ENCODE data around the gene ACP3.
"Not testable (repeated sequence)": the region's sequence is repeated elsewhere in the genome, so short reads cannot be mapped to it uniquely, and the experiment has no call there.

ACP3 gene

DNA sequence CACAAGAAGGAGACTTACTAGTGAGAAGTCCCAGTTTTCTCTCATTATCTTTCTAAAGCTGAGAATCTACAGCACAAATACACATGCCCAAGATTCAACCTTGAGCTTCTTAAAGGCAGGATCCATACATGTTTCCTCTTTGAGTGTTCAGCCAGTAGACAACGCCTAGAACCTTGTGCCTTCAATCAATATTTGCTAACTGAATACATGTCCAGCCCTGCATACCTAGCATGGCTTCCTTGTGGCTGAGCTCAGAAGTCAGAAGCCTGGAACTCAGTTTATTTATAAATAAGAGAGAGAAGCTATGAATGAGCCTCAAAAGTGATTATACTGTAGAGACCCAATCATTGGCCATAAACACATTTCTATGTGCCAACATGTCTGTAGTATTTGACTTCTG lies 43.5 kb downstream of the ACP3 start:
- no peak for DNase-seq (ENCODE audit: low spot score)

DNA sequence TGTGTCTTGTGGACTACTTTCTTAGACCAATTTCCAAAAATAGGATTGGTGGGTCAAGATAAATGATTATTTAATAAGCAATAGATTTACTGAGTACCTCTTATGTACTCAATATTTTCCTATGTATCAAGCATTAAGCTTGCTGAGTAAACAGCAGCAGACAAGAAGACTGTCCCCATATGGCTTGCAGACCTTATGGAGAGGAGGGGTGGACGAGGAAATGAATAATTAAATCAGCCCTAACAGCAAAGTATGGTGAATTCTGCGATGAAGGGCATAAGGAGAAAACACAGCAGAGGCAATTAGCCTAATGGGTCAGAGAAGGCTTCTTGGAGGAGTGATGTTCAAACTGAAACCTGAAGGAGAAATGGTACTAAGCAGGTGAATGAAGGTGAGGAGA lies 45.1 kb downstream of the ACP3 start:
- no peak for DNase-seq (ENCODE audit: low spot score)

DNA sequence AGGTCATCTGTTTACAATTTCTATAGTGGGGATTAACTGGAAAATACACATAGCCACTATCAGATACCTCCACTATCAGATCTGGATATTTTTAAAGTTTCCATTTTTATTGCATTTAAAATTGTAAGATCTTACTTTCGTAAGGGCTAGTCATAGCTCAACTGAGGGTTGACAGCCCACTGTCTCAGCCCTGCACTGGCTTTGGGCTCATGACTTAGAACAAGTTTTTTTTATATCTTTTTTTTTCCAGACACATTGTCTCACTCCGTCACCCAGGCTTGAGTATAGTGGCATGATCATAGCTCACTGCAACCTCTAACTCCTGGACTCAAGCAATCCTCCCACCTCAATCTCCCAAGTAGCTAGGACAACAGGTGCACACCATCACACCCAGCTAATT lies 51.3 kb downstream of the ACP3 start:
- DNase-seq (ENCODE audit: low spot score) = no peak

DNA sequence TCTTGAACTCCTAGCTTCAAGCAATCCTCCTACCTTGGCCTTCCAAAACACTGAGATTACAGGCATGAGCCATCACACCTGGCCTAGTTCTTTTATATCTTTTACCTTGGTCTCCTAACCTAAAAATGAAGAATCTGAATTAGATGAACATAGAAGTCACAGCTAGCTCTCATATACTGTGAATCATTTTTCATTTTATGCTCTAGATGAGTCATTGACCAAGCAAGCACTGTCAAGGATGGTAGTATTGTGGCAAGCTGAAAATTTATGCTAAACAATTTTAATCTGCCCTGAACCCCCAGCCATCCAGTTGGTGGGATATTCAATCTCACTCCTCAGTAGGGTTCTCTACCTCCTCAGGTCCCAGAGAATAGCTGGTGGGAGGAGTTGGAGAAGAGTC lies 51.8 kb downstream of the ACP3 start:
- DNase-seq (ENCODE audit: low spot score) = no peak

DNA sequence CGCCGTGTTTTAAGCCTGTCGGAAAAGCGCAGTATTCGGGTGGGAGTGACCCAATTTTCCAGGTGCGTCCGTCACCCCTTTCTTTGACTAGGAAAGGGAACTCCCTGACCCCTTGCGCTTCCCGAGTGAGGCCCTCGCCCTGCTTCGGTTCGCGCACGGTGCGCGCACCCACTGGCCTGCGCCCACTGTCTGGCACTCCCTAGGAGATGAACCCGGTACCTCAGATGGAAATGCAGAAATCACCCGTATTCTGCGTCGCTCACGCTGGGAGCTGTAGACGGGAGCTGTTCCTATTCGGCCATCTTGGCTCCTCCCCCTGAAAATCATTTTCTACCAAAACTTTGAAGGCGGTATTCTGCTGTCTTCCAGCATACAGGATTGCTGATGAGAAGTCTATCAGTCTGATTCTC lies 59.7 kb downstream of the ACP3 start:
- not testable (repeated sequence) for DNase-seq (ENCODE audit: low spot score)

DNA sequence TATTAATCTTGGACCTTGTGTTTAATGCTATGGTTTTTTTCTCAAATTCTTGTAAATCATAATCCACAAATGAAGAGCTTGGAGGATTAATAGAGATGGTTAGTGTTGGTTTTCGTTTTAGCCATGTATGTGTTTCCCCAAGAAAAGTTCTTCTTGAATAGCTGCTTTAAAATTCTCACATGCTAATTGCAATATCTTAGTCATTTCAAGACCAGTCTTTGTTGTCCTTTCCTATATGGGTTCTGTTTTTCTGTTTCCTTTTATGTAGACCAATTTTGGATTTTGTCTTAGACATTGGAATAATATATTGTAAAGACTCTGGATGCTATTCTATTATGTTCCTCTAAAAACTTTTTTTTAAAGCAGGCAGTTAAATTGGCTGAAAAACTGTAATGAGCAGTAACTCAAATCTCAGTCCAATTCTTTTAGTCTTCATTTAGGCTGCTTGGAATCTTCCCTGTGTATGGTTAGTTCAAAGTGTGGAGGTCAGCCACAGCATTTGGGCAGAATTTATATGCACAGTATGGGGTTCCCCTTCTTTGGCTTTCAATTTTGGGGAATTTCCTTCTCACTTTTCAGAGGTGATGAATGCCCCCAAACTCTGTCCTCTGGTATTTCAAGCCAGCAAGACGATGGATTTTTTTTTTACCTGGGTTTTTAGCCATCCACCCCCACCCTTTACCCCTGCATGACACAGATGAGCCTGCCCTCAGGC lies 61.0 kb downstream of the ACP3 start:
- no peak for DNase-seq (ENCODE audit: low spot score)

DNA sequence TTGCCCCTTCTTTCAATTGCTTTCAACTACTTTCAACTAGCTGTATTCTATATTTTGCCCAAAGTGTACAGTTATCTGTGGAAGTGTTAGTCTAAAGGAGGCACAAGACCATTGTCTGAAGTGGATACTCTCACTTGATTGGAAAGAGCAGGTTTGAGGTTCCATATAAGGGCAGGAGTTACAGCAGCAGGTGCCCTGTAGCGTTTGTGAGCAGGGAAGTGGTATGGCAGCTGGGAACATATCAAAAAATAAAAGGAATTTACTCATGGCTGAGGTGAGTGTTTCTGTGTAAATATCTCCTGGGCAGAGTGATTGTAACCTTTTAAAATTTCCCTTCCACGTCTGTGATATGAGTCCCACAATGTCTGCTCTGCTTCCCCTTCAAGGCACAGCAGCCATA lies 61.6 kb downstream of the ACP3 start:
- DNase-seq (ENCODE audit: low spot score) = no peak

DNA sequence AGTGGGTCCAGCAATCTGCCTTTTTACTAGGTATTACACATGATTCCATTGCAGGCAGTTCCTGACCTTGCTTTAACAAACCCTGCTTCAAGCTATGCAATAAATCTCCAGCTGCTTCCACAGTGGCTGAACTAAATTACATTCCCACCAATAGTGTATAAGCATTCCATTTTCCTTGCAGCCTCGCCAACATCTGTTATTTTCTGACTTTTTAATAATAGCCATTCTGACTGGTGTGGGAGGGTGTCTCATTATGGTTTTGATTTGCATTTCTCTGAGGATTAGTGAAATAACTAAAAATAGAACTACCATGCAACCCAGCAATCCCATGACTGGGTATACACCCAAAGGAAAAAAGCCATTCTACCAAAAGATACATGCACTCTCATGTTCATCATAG lies 63.7 kb downstream of the ACP3 start:
- DNase-seq (ENCODE audit: low spot score) = no peak

DNA sequence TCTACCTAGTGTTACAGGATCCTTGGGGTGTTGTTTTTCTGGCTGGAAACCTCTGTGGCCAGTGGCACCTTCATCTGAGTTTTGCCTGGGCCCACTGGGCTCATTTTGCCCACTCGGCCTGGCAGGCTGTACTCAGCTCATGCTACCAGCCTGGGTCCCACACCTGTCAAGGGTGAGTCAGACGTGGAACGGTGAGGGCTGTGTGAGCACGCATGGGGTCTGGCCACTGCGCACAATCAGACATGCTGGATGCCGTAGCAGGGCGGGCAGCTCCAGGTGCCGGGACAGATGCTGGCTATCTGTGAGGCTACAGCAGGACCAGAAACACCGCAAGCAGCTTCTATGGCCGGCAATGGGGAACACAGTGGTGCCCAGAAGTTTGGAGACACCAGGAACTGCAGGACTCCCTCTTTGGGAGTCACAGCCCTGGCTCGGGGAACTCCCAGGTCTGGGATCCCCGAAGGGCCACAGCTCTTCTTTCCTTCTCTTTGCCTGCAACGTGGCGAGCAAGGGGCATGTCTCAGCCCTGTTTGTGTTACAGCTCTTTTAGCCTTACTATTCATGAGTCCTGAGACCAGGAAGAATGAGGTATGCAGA lies 64.2 kb downstream of the ACP3 start:
- no peak for DNase-seq (ENCODE audit: low spot score)

DNA sequence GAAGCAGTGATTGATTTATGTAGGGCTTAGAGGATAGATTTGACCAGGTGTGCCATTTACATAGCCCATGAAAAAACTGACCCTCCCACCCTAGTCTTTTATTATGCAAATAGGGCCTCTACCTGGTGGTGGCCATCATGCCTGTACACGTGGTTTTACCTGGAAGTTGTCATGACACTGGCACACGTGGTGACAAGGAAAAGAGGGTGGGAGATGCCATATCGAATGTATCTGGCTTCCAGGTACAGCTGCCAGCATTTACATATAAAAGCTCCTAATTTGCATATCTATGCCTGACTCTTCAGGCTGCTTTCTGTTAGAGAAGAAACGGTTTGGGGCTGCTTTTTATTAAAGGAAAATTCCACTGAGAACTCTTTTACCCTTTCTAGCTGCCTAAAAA lies 65.1 kb downstream of the ACP3 start:
- no peak for DNase-seq (ENCODE audit: low spot score)

DNA sequence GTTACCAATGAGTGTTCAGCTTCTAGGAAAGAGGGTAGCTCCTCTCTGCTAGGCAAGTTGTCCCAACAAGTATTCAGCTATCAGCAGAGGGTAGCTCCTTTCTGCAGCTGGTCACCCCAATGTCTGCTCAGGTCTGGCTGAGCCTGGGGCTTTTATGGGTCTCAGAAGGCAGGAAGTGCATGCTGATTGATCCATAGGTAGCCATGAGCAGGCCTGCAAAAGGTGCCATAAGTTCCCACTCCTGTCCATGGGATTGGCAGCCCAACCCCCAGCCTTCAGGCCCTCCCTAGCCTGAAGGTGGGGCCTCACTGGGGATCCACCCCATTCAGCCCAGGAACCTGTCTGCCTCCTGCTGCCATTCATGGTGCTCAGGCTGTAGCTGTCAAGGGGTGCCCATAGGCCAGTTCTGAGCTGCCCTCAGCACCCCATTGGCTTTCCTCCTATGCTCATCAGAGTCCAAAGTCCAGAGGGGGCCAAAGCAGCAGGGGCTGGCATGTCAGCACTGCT lies 65.5 kb downstream of the ACP3 start:
- DNase-seq (ENCODE audit: low spot score) = no peak

DNA sequence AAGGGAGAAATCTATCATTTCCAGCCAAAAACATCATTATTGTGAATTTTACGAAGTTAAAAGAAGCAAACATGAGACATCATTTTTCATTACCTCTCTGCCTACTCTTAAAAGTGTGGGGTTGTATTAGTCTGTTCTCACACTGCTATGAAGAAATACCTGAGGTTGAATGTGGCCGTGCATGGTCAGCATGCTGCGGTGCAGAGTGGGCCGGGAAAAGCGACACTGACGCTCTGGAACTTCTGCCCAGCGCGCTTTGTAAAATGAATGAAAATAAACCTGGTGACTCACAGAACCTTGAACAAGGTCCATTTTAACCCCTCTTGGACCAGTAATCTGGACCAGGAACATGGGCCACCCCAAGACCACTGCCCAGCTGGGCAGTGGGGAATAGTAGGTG lies 69.1 kb downstream of the ACP3 start:
- DNase-seq (ENCODE audit: low spot score) = no peak

DNA sequence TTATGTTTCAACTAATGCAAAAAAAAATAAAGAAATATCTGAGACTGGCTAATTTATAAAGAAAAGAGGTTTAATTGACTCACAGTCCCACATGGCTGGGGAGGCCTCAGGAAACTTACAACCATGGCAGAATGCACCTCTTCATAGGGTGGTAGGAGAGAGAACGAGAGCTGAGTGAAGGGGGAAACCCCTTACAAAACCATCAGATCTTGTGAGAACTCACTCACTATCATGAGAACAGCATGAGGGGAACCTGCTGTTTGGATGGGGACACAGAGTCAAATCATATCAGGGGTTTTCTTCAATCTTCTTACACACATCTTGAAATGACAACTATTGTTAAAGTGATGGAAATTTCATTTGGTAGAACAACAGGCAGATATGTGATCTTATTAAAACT lies 75.5 kb downstream of the ACP3 start:
- not testable (repeated sequence) for DNase-seq (ENCODE audit: low spot score)

DNA sequence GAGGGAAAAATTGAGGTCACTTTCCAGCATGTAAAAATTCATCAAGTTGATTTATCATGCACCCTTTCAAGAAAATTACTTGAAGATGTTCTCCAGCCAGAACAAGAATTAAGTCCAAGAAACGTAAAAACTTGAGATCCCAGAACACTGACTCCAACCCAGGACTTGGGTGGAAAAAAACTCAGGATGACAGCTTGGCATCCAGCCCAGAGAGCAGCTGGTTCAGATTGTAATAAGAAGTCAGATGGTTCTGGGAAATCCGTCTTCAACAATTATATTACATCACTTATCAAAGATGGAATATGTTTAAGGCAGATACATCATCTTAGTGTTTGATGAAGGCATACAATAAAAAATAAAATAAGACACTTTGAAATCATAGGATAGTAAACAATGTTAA lies 77.1 kb downstream of the ACP3 start:
- no peak for DNase-seq (ENCODE audit: low spot score)

DNA sequence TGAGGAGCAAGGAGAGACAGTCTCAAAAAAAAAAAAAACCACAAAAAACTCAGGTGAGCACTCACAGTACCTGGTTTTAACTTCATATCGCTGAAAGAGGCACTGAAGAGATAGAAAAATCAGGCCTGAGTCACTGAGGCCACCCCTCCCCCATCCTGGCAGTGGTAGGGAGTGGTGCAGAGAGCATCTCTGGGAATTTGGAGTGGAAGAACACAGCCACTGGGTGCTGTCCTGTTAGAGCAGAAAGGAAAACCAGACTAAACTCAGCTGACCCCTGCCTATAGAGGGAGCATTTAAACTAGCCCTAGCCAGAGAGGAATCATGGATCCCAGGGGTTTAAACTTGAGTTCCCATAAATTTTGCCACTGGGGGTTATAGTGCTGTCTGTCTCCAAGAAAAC lies 77.9 kb downstream of the ACP3 start:
- no peak for DNase-seq (ENCODE audit: low spot score)

DNA sequence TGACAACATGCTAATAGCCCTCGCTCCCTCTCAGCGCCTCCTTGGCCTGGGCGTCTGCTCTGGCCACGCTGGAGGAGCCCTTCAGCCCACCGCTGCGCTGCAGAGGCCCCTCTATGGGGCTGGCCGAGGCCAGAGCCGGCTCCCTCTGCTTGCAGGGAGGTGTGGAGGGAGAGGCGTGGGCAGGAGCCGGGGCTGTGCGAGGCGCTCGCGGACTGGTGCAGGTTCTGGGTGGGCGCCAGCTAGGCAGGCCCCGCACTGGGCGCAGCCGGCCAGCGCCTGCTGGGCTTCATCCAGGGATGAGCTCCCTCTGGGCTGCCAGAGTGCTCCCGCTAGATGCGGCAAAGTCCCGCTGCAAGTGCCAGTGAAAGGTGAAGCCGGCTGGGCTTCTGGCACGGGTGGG lies 79.0 kb downstream of the ACP3 start:
- no peak for DNase-seq (ENCODE audit: low spot score)

DNA sequence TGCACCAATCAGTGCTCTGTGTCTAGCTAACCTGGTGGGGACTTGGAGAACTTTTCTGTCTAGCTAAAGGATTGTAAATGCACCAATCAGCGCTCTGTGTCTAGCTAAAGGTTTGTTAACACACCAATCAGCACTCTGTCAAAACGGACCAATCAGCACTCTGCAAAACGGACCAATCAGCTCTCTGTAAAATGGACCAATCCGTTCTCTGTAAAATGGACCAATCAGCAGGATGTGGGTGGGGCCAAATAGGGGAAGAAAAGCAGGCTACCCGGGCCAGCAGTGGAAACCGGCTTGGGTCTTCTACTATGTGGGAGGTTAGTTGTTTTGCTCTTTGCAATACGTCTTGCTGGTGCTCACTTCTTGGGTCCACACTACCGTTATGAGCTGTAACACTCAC lies 79.6 kb downstream of the ACP3 start:
- DNase-seq (ENCODE audit: low spot score) = not testable (repeated sequence)

DNA sequence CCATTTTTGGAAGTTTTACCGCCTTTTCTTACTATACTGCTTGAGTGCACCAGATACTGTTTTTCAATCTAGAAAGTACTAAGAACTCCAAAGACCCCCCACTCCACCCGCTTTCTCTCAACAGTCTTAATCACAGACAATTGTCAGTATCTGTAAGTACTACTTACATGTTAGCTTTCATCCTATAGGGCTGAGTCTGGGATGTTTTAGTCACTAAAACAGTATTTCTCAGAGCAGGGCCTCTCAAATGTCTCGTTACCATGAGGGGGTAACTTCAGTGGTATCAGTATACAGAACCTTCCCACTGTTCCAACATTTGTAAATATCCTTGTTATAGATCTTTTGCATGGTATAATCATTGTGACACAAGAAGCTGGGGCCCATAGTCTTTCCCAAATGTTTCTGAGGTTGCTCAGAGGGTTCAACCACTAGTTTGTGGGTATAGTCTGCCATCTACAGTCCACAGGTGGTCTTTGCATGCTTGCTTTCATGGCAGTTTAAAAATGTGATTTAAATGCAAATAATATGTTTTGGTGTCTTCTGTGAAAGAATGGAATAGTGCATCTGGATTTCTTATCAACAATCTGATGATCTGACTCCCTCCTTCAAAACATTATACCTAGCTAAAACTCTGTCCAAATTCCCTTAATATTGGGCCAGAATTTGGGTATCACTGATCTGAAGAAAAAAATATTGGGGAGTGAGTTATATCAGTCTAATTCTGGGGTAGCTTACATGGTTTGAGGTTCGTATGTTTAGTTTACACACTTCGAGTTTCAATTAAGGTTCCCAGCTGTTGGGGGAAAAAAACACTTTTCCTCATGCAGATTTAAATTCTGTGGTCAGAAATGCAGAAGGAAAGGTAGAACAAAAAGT lies 82.1 kb downstream of the ACP3 start:
- peak; percentile 81 for DNase-seq (ENCODE audit: low spot score)

DNA sequence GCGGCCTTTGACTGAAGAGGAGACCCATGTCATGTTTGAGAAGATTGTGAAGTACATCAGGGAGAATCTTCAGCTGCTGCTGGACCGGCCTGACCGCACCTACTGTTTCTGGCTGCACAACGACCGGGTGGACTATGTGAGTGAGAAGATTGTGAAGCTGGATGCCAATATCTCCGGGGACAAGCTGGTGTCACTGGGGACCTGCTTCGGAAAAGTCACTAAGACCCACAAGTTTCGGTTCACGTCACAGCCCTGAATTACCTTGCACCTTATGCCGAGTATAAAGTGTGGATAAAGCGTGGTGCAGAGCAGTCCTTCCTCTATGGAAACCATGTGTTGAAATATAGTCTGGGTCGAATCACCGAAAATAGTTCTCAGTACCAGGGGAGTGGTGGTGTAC lies 84.0 kb downstream of the ACP3 start:
- DNase-seq (ENCODE audit: low spot score) = no peak

DNA sequence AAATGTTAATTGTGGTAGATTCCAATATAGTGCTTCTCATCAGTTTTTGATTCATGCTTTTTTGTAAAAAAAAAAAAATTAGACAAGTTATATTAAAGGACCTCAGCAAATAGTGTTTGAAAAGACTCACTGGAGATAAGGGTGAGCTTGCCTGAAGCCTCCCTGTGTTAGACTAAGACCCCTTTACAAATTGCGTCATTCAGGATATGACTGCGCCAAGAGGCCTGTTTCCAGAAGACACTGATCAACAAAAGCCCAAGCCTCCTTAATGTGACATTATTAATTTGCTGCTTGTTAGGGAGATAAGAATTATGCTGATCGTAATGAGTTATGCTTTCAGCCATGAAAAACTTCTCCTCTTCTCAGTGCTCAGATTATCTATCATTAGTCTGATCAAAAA lies 87.1 kb downstream of the ACP3 start:
- DNase-seq (ENCODE audit: low spot score) = no peak

DNA sequence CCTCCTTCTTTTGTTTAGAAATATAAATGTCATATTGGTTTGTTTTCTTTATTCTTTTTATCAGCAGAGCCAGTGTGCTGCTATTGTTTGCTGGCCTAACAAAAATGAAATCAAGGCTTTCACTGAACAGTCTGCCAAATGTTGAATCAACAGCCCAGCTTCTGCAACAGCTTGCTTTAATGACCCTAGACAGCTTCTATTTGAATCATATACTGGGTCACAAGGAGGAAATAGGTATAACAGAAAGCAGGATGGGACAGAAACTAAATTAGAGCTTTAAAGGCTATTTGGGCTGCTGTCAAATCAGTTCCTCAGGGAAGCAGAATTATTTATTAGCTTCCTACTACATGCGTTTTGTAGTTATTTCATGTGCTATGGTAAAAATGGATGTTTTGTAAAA lies 88.0 kb downstream of the ACP3 start:
- DNase-seq (ENCODE audit: low spot score) = peak; percentile 24

DNA sequence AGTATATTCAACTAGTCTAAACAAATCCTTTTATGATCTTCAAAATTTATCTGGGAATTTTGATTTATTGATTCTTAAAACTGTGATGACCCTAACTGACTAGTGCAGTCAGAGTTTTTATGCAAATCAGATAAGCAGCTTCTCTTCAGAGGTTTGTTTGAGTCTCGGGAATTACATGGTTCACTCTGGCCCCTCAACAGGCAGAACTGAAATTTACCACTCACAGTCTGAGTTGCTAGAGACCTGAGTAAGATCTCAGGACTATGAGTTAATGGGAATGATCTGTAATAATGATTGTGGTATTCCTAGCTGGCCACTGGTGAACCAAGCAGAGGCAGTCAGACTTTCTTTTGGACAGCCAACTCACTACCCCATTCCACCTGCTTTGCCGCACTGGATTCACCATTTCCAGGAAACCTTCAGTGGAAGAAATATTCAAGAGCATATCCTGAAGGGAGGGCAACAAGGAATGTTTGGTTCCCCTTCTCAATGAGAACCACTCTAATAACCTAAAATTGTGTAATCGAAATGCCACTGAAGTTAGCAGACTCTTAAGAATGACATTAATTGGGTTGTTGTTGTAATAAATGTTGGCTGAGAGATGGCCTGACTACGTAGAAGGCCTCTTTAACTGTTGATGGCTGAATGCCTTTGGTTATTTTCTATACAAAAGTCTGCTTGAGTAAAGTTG lies 88.5 kb downstream of the ACP3 start:
- DNase-seq (ENCODE audit: low spot score) = peak; percentile 19
